Astrocyte of the hippocampus (primary cell): ENCODE data around the gene ZNF300.
A peak's percentile ranks its signal among the peaks of the same experiment; 100 is the strongest.
"Not testable (repeated sequence)": the region's sequence is repeated elsewhere in the genome, so short reads cannot be mapped to it uniquely, and the experiment has no call there.

Experiments
- DNase-seq: peaks from one replicate; pipeline ENCODE4 v3.0.0; 2011; ENCODE audit warnings: low read depth, low spot score

The ZNF300 gene

DNA sequence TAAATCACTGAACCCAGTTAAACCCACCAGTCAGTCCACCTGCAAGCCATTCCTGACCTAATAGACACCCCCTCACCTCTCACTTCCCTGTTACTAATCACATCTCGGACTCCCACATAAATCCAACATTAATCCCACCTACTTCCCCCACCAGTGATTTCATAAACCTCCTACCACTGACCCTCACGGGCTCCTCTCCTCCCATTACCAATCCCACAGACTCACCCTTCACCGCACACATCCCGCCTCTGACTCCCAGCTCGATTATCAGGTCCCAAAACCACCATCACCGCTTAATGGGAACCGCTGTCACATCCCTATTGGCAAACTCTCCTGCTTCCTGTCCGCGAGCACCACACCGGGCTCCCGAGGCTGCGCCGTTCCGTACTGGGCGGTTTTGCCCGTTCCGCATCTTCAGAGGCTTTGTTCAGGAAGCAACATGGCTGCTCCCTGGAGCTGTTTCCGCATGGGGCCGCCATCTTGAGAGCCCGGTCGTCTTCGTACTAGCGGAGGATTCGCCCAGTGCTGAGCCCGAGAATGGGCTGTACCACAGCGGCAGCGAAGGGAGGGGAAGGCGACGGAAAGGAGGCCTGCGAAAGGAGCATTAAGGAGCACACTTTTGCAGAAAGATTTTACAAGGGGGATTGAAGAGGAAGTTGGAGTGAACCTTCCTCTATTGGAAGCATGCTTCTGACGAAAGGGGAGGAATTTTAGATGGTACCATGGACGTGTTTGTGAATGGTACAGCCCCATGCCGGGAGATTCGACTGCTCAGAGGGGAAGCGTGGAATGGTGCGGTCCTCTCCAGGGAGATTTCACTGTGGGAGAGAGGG, at the start of gene ZNF300:
Gene ZNF300 (minus strand): TSS at position 502 of the 833 bp plus-strand sequence. CDS start 1,825 bp downstream, outside the sequence.
- DNase-seq, result peak; percentile 98

DNA sequence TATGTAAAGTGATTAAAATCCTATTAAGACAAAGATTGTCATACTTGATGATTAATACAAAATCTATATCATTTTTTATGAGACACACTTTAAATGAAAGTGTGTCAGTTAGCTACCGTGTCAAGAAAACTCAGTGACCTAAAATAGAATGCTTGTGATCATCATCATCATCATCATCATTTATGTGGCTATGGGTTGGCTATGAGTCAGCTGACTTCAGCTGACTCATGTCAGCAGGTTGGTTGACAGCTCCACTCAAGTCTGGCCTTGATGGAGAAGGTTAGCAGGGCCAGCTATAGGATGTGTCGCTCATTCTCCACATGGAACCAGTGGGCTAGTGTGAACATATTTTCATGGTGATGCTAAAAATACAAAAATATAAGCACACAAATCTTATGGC, 43.8 kb upstream of the ZNF300 start:
- no peak for DNase-seq

GRCh38 chr5:150946351-150946905, 41.6 kb upstream of the ZNF300 start:
- peak; percentile 90 for DNase-seq

DNA sequence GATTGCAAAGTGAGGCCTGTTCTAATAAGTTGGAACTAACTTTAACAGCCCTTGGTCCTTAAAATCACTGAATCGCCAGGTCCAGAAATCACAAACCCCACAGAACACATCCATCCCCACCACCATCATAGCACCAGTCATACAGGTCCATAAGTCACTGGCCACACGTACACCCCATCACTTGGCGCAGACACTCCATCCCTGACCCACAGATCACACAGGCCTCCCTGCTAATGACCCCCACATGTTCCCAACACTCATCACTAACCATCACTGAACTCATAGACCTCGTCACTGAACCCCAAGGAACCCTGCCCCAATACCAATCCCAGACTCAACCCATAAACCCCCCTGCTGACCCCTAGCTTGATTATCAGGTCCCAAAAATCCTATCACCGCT, 41.2 kb upstream of the ZNF300 start:
- no peak for DNase-seq

DNA sequence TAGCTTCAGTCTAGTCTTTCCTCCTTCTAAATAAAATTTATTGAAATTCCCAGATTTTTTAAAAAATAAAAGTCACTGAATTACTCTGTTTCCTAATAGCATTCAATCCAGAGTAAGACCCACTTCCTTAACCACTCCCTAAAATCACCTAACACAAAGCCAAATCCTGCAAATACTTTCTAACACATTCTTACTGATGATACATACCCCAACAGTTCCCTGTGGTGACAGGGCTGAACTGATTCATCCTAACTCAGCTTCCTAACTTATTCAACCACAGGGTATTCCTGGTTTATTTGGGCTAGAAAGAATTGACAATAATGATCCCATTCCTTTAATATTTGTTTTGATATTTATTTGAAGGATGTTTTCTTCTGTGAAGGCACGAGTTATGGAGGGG, 40.7 kb upstream of the ZNF300 start:
- DNase-seq, result peak; percentile 21

GRCh38 chr5:150931368-150931965, 26.7 kb upstream of the ZNF300 start:
- DNase-seq, result peak; percentile 2

GRCh38 chr5:150918613-150919012, 13.8 kb upstream of the ZNF300 start:
- peak; percentile 20 for DNase-seq

DNA sequence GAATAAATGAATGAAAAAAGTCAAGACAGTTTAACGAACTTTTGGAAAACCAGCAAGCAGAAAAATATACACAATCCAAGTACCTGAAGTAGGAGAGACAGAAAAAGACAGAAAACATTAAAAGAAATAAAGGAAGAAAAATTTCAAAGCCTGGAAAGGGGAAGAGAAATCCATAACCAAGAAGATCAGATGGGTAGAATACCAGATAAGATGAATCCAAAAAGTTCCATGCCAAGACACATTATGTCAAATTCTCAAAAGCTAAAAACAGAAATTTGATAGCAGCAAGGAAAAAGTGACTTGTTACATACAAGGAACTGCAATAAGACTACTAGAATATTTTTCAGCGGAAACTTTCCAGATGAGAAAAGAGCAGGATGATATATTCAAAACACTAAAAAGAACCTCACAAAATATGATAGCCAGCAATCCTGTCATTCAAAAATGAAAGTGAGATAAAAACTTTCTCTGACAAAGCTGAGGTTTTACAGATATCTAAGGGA, 7.6 kb upstream of the ZNF300 start:
- no peak for DNase-seq

GRCh38 chr5:150905312-150905683, 518 bp upstream of the ZNF300 start:
- no peak for DNase-seq

GRCh38 chr5:150901446-150901845, 3.3 kb downstream of the ZNF300 start:
- no peak for DNase-seq

- no peak for DNase-seq
Observed at GRCh38 chr5:150895431-150896428, 9.1 kb downstream of the ZNF300 start.

DNA sequence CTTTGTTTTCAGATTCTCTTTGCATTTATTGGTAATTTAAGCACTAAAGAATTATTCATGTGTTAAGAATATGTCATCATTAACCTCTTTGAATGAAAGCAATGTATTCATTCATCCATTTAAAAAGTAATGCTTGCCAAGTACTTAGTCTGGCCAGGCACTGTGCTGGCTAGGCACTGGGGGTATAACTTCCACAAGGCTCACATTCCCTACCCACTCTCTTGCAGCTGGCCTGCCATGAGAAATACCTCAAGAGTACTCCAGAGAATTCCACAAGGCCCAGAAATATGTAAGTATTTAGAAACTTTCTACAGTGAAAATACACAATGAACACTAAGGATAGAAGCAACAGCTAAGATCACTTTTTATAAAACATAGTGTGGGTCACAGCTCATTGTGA, 25.4 kb downstream of the ZNF300 start:
- peak; percentile 4 for DNase-seq

- DNase-seq, result no peak
Observed at GRCh38 chr5:150862070-150862469, 42.7 kb downstream of the ZNF300 start.

DNA sequence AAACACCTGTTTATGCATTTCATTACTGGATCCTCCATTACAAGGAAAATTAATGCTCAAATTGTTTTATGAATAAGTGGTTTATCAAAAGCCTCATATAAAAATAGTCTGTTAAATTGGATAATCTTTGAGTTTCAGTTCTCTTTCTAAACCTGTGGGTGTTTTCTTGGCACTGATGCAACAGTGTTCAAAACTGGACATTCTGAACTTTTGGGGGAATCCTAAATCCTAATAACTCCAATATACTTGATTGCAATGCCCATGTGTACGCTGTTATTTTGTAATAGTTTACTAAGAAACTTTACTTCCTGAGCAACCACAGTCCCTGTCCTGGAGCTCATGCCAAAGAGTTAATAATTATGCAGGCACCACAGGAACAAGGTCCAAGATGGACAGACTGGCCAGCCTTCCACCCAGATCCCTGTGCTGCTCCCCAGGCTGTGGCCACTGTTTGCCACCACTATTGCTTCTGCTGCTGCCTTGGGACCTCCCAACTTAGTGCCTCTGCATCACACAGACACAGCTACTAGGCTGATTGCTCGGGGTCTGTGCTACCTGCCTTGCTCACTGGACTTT, 44.4 kb downstream of the ZNF300 start:
- DNase-seq, result no peak

DNA sequence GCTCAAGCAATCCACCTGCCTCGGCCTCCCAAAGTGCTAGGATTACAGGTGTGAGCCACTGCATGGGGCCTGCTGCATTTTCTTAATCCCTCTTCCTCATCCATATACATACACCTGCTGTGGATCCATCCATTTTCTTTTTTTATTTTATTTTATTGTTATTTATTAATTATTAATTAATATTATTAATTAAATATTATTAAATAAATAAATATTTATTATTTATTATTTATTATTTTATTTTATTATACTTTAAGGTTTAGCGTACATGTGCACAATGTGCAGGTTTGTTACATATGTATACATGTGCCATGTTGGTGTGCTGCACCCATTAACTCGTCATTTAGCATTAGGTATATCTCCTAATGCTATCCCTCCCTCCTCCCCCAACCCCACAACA, 48.1 kb downstream of the ZNF300 start:
- DNase-seq, result not testable (repeated sequence)

- no peak for DNase-seq
Observed at GRCh38 chr5:150853561-150853960, 51.2 kb downstream of the ZNF300 start.

DNA sequence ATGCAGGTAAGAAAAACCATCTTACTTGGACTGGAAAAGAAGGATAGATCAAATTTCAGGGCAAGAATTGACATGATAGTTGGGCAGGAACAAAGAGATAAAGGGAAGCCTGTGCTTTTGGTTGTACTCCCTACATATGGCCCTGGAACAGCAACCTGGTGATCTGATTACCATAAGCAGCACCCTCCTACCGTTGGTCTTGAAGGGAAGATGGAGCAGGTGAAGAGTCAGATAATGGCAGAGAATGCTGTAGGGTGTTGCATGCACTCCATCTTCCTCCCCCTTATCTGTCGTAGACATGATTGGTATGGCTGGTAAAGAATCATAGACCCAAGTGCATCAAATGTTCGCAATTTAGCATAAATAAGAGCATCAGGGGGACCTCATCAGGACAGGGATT, 53.7 kb downstream of the ZNF300 start:
- no peak for DNase-seq

DNA sequence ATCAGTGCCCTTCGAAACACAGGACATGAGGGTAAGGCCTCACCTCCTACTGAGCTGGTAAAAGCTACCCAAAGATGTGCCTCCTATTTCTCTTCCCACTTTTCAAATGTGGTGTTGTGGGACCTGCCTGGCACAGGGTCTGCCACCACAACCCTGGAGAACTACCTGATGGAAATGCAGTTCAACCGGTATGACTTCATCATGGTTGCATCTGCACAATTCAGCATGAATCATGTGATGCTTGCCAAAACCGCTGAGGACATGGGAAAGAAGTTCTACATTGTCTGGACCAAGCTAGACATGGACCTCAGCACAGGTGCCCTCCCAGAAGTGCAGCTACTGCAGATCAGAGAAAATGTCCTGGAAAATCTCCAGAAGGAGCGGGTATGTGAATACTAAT, 56.5 kb downstream of the ZNF300 start:
- no peak for DNase-seq

DNA sequence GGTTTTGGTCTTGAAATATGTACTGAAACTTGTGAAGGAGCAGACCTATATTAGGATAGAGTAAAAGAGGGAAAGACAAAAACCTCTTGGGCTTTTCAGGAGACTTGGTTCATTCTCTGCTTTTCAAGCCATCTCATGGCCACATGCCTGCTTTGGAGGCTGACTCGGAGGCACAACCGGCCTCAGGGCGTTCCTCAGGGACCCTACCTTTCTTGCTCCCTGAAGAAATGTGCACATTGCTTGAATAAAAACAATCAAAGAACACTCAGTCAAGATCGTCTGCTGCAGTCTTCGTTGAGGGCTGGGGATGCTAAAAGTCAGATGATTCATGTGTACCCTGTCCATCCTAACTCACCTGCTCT, 57.5 kb downstream of the ZNF300 start:
- no peak for DNase-seq

GRCh38 chr5:150846654-150847333, 58.0 kb downstream of the ZNF300 start:
- DNase-seq, result peak; percentile 87

DNA sequence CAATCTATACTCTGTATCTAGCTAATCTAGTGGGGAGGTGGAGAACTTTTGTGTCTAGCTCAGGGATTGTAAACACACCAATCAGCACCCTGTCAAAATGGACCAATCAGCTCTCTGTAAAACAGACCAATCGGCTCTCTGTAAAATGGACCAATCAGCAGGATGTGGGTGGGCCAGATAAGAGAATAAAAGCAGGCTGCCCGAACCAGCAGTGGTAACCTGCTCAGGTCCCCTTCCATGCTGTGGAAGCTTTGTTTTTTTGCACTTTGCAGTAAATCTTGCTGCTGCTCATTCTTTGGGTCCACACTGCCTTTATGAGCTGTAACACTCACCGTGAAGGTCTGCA, 58.5 kb downstream of the ZNF300 start, which contains the start of gene IRGM:
Gene IRGM (plus strand): TSS at position 214 of the 346 bp plus-strand sequence. CDS start 1,603 bp downstream, outside the sequence.
- DNase-seq, result not testable (repeated sequence)
